G401.6 (cell line): Measurements from ENCODE around the gene PRKACA.
"Not testable (repeated sequence)": the region's sequence is repeated elsewhere in the genome, so short reads cannot be mapped to it uniquely, and the experiment has no call there.

Experiments
- FAIRE-seq: peaks from 2 replicates; lab custom pipeline; 2012; peaks lifted over from hg19 to GRCh38; lab: Jason Lieb, UNC

Gene PRKACA

DNA sequence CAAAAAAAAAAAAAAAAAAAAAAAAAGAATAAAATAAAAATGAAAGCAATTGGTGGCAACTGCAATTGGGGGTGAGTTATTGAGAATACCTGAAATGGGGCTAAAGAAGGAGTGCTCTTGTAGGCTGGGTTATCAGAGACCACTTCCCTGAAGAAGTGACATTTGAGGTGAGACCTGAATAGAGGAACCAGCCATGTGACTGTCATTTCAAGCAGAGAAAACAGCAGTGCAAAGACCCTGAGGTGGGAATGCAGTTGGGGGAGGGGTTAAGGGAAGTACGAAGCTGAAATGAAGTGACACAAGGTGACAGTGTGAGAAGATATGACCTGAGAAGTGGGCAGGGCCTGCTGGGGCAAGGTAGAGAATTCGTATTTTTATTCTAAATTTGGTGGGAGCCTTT is 51.4 kb downstream of the PRKACA start:
- no peak for FAIRE-seq

DNA sequence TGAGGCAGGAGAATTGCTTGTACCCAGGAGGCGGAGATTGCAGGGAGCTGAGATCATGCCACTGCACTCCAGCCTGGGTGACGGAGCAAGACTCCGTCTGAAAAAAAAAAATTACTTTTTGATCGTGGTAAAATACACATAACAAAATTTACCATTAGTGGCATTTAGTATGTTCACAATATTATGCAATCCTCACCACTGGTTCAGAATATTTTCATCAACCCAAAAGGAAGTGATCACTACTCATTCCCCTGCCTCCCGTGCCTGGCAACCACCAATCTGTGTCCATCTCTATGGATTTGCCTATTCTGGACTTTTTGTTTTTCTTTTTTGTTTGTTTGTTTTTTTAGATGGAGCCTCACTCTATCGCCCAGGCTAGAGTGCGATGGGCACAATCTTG is 54.5 kb downstream of the PRKACA start:
- no peak for FAIRE-seq

DNA sequence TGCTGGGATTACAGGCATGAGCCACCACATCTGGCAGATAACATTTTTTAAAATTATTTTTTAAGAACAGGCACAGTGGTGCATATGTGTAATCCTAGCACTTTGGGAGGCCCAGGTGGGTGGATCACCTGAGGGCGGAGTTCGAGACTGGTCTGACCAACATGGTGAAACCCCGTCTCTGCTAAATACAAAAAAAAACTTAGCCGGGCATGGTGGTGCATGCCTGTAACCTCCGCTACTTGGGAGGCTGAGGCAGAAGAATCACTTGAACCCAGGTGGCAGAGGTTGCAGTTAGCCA is 55.1 kb downstream of the PRKACA start:
- no peak for FAIRE-seq

DNA sequence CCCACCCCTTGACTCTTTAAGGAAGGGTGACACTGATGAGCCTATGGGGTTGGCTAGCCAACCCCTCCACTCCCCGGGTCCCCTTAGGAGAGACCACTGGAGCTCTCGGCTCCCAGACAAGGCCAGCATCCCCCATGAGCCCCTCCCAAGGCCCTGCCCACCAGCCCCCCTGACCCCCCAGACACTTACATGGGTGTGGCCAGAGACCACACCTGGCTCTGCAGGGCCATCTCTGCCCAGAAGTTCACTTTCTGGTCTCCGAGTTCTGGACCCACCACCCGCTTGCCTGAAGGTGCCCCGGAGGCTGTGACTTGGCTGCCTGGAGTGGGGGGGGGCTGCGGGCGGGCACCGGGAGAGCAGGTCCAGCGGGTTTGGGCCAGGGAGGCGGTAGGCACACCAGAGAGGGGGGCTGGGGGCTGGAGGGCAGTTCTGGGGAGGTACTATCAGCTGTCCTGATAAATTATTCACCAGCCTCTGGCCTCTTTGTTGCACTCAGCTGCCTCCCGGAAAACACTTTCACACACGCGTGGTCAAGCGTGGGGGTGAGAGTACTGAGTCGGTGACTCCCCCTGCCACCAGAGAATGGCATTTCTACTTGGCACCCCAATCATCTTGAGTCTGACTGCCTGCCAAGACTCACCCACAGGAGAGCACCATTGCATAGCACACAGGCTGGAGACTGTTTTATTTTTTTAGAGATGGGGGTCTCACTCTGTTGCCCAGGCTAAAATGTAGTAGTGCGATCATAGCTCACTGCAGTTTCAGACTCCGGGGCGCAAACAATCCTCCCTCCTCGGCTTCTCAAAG is 55.6 kb downstream of the PRKACA start, which contains the start of gene PALM3:
Gene PALM3 (minus strand): TSS at position 326 of the 807 bp plus-strand sequence. CDS start 96 bp downstream, at position 230.
- FAIRE-seq, result no peak

DNA sequence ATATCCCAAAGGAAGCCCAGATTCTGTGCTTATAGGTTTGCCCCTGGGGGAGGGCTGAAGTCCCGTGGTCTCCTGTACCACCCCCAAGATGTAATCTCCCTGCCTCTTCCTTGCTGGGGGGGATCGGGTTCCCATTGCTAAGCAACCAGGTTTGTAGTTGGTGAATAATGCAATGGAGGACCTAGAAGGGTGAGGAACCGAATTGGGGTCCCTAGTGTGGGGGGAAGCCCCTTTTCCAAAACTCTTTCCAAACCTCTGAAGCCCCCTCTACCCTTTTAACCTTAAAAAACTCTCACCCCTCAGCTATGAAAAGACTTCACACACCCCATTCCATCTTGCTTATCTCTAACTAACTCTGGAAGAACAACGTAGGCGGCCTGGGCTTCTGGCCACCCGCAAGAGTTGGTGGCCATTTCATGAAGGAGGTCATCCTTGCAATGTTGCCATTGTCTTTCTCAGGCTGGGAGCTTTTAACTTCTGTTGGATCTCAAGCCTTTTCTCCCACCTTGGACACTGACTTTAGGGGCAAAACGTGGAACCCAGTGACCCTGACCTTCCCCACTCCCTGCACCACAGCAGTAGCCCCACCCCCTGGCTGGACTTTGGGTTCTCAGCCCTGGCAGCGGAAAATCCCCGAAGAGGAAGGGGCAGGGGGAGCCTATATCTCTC is 56.3 kb downstream of the PRKACA start:
- no peak for FAIRE-seq

DNA sequence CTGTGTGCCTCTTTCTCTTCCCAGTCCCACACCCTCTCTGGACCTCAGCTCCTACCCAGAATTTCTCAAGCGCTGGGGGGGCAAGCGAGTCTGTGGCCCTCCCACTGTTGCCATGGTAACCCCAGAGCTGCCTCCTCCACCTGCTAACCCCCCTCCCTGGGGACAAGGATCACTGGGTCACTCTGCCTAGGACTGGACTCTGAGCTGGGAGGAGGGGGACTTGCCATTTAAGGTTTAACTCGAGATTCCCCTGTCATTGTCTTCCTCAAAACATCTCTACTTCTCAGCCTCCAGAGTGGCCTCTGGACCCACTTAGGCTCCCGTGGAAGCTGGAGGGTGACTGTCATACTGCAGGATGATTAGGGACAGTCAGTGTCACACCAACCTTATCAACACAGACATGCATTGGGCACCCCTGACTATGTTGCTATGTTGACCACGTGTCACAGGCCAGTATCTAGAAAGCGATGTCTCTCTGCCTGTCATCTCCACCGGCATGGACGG is 57.9 kb downstream of the PRKACA start:
- no peak for FAIRE-seq

DNA sequence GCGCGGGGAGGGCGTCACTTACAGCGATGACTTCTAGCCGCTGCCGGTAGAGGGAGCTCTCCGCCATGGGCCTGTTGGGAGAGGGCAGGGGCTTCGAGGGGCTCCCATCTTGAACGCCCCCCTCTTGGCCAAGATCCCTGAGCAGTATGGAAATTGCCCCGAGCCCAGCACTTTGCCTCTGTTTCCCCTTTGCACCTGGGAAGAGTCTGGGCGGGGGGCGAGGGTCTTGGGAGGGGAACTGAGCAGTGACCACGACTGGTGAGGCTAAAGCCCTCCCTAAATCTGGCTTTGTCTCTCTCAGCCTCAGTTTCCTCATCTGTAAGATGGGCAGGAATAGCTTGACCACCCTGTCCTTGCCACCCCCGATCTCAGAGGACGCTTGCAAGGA is 58.5 kb downstream of the PRKACA start:
- no peak for FAIRE-seq

DNA sequence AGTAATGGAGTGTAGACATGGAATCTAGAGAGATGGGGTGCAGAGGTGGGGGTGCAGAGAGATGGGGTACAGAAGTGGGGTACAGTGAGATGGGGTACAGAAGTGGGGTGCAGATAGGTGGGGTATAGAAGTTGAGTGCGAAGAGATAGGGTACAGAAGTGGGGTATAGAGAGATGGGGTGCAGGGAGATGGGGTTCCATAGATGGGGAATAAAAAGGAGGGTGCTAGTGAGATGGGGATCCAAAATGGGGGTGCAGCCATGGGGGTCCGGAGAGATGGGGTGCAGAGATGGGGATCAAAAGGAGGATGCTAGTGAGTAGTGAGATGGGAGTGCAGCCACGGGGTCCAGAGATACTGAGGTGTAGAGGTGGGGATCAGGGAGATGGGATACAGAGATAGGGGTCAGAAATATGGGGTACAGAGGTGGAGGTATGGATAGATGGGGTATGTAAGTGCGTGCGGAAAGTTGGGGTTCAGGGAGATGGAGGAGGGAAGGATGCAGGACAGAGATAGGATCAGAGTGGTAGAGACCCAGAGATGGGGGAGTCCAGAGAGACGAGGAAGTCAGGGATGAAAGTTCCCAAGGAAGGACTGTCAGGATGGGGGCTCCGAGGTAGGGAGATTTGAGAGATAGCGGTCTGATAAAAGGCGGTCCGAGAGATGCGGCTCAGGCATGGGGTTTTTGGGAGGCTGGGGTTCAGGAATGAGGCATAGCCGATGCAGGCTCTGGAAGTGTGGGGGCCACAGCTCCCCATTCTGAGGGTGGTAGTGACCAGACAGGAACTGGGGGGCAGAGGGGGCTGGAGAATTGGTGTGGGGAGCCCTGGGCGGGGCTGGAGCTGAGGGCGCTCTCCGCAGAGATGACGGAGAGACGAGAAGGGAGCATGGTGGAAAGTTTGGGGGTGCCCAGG is 59.1 kb downstream of the PRKACA start:
- no peak for FAIRE-seq

DNA sequence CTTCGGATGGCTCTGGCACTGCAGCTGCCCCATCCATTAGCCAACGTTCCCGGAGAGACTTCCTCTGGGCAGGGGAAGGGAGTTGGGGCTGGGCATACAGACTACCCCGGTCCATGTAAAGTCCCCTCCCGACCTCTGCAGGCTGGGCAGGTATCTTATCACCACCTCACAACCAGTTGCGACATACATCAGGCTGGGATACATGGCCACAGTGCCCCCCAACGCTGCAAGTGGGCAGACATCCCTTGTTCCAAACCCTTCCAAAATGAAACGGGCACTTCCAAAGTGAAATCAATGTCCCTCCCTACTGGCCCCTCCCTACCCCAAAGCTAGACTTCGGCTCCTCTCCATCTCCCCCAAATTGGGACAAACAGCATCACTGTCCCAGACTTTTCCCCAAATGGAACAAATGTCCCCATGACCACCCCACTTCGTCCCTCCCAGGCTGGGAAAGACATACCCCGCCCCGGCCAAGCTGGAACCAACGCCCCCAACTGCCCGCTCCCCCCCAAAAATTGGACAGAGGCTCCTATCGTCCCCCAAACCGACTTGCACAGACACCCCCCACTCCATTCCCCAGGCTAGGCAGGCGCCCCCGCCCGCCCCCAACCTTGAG is 60.7 kb downstream of the PRKACA start:
- FAIRE-seq, result no peak

DNA sequence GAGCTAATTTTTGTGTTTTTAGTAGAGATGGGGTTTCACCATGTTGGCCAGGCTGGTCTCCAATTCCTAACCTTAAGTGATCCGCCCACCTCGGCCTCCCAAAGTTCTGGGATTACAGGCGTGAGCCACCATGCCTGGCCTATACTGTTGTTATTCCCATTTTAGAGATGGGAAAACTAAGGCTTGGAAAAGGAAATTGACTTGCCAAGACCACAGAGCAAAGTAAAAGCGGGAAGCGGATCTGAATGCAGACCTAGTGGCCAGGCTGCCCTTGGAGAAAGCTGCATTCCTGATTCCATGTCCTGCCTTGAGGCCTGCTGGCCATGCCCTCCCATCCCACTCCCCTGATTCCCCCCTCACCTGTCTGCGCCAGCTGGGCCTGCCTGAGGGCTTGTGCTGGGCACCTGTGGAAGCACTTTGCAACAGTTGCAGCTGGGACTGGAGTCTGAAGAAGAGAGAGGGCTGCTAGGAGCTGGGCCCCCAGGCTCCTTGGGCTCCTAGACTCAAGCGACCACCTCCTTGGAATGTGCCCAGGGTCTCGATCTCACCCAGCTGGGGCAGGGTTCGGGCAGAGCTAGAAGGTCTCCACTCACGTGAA is 61.4 kb downstream of the PRKACA start:
- FAIRE-seq, result no peak

DNA sequence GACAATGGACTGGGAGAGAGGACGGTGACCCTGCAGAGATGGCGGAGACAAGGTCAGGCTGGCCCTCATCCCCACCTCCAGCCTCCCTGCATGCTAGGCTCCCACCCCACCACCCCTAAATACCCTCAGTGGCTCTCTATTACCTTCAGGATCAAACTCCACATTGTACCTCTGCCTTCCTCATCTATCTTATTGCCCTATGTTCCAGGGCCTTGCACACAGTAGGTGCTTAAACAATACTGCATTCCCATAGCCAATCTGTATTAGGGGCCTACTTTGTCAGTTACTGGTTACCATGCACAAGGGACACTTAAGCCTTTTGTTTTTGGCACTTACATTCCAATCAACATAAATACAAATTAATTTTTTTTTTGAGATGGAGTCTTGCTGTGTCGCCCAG is 62.2 kb downstream of the PRKACA start:
- FAIRE-seq, result no peak

DNA sequence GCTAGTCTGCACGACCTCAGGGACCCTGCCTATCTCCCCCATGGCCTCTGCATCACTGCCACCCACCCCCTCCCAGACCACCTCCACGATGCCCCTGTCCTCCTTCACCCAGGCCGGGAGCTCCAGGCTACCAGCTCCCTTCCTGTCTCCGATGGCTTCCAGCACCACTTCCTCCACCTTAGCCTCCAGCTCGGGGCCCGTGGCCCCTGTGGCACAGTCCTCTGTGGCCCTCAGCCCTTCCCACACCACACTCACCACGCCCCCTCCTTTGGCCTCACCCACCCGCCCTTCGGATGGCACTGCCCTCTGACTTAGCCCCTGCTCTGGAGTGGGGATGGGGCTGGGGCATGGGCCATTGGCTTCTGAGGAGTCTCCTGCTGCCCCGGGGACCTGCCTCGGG is 62.8 kb downstream of the PRKACA start:
- FAIRE-seq, result no peak

DNA sequence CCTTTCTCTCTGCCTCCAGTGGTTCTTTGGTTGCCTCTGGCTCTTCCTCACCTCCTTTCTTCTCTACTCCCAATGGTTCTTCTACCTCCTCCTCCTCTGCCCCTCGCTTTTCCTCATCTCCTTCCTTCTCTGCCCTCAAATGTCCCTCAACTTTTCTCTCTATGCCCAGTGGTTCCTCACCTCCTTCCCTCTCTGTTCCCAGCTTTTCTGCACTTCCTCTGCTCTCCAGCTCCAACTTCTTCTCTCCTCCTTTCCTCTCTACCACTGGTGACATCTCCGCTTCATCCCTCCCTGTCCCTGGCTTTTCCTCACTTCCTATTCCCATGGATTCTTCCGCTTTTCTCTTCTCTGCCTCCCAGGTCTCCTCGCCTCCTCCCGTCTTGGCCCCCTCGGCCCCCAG is 63.5 kb downstream of the PRKACA start:
- no peak for FAIRE-seq

DNA sequence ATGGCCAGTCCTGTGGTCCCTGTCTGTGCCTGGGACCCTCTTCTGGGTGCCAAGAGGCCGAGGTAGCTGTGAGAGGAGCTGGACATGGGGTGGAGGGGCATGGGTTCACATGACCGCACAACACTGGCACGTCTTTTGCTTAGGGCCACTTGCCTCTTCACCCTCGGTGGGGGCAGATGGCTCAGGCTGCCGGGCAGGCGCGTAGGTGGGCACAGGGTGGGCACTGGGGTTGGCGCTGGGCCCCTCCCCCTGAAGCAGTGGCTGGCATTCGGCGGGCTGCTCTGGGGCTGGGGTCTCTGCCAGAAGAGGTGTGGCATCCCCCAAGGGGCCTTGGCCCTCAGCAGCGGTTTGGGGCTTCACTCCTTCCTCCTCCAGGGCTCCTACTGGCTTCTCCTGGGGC is 64.1 kb downstream of the PRKACA start:
- FAIRE-seq, result no peak

DNA sequence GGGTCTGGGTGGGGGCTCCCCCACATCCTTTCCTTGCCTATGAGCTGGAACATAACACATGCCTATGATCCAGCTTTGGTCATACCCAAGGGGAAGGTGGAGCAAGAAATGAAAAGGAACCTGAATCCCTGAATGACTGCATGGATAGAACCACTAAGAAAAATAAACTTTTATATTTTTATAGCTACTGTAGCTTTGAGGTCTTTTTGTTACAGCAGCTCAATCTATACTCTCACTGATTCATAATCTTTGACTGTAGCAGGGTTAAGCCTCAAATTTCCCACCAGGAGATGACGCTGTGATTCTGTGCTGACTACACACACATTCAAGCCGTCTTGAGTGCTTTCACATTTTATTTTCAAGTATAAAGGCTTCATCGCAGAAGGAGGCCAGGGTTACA is 64.5 kb downstream of the PRKACA start:
- FAIRE-seq, result no peak

DNA sequence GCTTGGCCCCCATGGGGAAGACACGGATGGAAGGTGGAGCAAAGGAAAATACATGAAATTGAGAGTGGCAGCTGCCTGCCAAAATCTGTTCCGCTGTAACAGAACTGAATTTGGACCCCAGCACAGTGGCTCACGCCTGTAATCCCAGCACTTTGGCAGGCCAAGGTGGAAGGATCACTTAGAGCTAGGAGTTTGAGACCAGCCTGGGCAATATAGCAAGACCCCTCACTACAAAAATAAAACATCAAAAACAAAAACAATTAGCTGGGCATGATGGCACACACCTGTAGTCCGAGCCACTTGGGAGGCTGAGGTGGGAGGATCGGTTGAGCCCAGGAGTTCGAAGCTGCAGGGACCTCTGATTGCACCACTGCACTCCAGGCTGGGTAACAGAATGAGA is 65.1 kb downstream of the PRKACA start:
- no peak for FAIRE-seq

DNA sequence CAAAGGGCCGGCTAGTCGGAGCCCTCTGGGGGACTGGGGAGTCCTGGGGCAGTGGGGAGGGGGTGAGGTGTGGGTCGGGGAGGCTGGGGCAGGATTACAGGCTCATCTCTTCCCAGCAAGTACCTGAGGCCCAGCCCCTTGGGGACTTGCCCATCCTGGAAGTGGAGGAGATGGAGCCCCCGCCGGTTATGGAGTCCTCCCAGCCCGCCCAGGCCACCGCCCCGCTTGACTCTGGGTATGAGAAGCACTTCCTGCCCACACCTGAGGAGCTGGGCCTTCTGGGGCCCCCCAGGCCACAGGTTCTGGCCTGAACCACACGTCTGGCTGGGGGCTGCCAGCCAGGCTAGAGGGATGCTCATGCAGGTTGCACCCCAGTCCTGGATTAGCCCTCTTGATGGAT is 65.6 kb downstream of the PRKACA start:
- FAIRE-seq, result no peak

DNA sequence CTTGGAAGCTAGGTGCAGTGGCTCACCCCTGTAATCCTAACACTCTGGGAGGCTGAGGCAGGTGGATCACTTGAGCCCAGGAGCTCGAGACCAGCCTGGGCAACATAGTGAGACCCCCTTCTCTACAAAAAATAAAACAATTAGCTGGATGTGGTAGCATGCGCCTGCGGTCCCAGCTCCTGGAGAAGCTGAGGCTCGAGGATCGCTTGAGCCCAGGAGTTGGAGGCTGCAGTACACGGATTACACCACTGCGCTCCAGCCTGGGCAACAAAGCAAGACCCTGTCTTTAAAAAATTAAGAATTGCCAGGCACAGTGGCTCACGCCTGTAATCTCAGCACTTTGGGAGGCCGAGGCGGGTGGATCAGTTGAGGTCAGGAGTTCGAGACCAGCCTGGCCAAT is 66.6 kb downstream of the PRKACA start:
- FAIRE-seq, result not testable (repeated sequence)

DNA sequence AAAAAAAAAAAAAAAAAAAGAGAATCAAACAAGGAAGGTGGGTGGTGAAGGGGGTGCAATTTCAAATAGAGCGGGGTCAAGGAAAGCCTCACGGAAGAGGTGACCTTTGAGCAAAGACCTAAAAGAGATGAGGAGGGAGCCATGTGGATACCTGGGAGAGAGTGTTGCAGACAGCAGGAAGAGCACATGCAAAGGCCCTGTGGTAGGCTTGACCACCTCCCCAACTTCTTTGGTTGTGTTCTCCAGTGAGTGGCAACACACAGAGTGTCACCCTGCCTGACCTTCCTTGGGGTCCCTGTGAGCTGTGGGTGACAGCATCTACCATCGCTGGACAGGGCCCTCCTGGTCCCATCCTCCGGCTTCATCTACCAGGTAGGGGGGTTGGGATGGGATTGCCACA is 67.0 kb downstream of the PRKACA start:
- FAIRE-seq, result no peak

DNA sequence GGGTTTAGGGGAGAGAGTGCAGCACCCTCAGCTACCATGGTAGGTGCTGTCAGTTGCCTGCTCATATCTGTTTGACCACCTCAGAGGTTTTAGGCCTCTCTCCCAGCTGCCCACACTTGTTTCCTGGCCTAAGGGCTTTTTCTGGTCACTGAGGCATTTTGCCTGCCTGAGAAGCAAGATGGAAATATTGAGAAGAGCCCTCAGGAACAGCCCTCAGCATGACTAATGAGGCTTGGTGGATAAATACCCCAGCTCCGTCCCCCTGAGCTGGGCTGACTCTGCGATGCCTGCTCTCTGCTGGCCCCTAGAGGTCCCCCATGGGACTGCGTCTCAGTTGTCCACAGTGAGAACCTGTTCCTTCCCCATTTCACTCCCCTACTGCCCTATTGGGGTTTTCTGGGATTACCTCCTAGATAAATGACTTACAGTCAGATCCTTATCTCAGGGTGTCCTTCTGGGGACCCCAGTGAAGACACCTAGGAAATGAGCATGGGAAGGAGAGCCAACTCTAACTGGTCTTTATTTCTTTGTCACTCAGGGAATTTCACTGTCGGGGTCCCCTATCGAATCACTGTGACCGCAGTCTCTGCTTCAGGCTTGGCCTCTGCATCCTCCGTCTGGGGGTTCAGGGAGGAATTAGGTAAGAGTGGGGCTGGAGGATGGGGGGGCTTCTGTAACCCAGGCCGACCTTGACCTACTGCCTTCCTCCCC is 69.0 kb downstream of the PRKACA start:
- FAIRE-seq, result no peak

DNA sequence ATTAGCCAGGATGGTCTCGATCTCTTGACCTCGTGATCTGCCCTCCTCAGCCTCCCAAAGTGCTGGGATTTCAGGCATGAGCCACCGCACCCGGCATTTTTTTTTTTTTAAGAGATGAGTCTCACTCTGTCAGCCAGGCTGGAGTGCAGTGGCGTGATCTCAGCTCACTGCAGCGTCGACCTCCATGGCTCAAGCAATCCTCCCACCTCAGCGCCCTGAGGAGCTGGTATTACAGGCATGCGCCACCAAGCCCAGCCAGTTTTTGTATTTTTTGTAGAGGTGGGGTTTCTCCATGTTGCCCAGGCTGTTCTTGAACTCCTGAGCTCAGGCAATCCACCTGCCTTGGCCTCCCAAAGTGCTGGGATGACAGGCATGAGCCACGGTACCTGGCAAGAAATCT is 69.7 kb downstream of the PRKACA start:
- FAIRE-seq, result not testable (repeated sequence)
